ENCODE results near the gene NNMT.

DNA sequence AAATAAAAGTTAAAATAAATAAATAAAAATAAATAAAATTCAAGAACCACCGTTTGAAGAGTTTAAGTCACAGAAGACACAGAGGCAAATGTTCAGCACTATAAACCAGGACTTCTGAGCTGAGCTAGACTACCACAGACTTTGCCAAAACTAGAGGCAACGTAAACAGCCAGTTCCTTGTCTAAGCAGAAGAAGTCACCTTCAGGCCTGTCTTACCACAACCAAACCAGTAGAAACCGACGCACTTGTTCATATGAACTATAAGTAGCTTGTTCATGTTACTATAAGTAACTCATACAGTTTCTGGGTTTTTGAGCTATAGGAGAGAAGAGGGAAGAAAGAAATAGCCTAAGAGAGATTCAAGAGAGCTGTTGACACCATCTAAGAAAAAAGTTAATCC is 48.3 kb downstream of the NNMT start:
- TF ChIP-seq, protein P1, sequence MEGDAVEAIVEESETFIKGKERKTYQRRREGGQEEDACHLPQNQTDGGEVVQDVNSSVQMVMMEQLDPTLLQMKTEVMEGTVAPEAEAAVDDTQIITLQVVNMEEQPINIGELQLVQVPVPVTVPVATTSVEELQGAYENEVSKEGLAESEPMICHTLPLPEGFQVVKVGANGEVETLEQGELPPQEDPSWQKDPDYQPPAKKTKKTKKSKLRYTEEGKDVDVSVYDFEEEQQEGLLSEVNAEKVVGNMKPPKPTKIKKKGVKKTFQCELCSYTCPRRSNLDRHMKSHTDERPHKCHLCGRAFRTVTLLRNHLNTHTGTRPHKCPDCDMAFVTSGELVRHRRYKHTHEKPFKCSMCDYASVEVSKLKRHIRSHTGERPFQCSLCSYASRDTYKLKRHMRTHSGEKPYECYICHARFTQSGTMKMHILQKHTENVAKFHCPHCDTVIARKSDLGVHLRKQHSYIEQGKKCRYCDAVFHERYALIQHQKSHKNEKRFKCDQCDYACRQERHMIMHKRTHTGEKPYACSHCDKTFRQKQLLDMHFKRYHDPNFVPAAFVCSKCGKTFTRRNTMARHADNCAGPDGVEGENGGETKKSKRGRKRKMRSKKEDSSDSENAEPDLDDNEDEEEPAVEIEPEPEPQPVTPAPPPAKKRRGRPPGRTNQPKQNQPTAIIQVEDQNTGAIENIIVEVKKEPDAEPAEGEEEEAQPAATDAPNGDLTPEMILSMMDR (IDR thresholded peaks at IDR 0.05; ENCODE audit: poor library complexity, severe bottlenecking) = no peak
- TF ChIP-seq EP300 (conservative IDR thresholded peaks at IDR 0.05; ENCODE audit: poor library complexity, severe bottlenecking) = no peak
- TF ChIP-seq RAD21 (conservative IDR thresholded peaks at IDR 0.05) = no peak
- TF ChIP-seq POLR2AphosphoS5 (IDR thresholded peaks at IDR 0.05) = no peak
- TF ChIP-seq EZH2 (IDR thresholded peaks at IDR 0.05; ENCODE audit: borderline replicate concordance, insufficient read depth, low read length, poor library complexity, severe bottlenecking) = no peak
- no peak for TF ChIP-seq TAF1 (IDR thresholded peaks at IDR 0.05; ENCODE audit: low read depth)
- no peak for TF ChIP-seq MXI1 (conservative IDR thresholded peaks at IDR 0.05; ENCODE audit: poor library complexity, severe bottlenecking)
- TF ChIP-seq, protein P2, sequence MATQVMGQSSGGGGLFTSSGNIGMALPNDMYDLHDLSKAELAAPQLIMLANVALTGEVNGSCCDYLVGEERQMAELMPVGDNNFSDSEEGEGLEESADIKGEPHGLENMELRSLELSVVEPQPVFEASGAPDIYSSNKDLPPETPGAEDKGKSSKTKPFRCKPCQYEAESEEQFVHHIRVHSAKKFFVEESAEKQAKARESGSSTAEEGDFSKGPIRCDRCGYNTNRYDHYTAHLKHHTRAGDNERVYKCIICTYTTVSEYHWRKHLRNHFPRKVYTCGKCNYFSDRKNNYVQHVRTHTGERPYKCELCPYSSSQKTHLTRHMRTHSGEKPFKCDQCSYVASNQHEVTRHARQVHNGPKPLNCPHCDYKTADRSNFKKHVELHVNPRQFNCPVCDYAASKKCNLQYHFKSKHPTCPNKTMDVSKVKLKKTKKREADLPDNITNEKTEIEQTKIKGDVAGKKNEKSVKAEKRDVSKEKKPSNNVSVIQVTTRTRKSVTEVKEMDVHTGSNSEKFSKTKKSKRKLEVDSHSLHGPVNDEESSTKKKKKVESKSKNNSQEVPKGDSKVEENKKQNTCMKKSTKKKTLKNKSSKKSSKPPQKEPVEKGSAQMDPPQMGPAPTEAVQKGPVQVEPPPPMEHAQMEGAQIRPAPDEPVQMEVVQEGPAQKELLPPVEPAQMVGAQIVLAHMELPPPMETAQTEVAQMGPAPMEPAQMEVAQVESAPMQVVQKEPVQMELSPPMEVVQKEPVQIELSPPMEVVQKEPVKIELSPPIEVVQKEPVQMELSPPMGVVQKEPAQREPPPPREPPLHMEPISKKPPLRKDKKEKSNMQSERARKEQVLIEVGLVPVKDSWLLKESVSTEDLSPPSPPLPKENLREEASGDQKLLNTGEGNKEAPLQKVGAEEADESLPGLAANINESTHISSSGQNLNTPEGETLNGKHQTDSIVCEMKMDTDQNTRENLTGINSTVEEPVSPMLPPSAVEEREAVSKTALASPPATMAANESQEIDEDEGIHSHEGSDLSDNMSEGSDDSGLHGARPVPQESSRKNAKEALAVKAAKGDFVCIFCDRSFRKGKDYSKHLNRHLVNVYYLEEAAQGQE (IDR thresholded peaks at IDR 0.05; ENCODE audit: borderline replicate concordance) = no peak
